HG03575 (cell line): ENCODE data around the gene BCAP31.
"Not testable (repeated sequence)": the region's sequence is repeated elsewhere in the genome, so short reads cannot be mapped to it uniquely, and the experiment has no call there.

Source experiments
- ATAC-seq: cut with Tn5 transposase; IDR thresholded peaks from one replicate; pipeline ENCODE4 v1.9.1; 2021; ENCODE audit not compliant: unreplicated experiment, insufficient number of reproducible peaks, low FRiP score; ENCODE audit errors: extremely low read depth

The BCAP31 gene

DNA sequence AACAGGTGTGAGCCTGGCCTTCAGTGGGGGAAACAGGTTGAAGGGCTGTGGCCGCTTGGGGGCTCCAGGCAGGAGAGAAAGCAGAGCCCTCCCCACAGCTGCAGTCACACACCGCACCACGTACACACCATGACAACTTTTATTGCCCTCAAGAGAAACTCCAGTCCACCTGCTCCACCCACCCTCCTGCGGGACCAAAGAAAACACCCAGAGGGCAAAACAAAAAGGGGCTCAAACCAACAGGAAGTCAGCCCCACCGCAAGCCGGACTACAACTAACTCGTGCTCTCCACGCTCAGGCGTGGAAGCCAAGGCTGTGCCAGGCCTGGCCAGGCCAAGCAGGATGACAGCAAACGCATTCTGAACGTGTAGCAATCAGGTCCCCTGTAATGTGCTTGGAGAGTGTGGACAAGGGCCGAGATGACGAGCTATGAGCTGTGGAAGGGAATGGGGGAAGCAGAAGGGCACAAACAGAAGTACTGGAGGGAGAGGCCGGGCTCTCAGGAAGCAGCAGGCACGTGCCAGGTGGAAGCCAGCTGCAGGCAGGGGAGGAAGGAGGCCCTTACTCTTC, 23.7 kb downstream of the BCAP31 start:
- ATAC-seq = no peak

DNA sequence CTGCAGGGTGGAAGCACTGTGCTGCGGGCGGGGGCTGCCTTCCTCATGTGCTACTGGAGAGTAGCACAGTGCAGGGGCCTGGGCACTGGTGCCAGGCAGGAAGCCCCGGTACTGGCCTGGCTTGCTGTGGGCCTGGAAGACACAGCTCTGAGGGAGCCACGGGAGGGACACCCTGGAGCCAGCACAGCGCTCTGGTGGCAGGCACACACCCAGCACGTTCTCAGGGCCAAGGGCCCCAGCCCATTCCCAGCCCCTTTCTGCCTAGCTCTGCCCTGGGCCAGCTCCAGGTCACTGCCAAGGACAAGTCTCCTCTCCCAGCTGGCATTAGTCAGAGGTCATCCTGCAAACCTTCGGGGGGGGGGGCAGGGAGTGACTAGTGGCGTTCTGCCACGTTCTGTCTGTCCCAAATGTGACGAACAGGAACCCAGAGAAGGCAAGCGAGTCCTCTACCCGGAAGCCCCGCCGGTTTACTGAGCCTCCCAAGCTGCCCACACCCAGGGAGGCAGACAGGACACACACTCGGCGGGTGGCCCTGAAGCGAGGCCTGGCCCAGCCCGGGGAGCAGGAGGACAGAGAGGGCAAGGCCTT, 24.3 kb downstream of the BCAP31 start:
- ATAC-seq = not testable (repeated sequence)

DNA sequence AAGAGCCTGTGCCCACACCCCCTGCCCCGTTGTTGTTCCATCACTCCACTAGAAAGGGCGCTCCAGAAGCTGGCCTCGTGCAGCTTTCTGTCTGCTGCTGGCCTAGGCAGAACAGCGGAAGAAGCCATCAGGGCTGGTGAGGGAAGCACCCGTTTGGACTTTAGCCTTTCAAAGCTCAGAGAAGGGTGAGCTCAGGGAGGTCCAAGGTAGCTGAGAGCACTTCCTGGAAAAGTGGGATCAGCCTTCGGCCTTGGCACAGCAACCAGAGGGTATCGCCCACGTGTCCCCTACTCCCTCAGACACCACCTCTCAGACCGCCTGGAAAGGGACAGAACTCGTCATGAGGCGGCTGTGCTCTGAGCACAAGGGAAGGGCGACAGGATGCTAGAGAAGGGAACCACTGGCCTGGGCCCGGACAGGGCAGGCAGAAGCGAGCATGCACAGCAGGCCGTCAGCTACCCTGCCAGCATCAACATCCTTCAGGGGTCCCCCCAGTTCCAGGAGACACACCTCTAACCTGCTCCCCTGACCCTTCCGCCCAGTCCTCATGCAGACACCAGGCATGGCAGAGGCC, 24.9 kb downstream of the BCAP31 start:
- not testable (repeated sequence) for ATAC-seq

DNA sequence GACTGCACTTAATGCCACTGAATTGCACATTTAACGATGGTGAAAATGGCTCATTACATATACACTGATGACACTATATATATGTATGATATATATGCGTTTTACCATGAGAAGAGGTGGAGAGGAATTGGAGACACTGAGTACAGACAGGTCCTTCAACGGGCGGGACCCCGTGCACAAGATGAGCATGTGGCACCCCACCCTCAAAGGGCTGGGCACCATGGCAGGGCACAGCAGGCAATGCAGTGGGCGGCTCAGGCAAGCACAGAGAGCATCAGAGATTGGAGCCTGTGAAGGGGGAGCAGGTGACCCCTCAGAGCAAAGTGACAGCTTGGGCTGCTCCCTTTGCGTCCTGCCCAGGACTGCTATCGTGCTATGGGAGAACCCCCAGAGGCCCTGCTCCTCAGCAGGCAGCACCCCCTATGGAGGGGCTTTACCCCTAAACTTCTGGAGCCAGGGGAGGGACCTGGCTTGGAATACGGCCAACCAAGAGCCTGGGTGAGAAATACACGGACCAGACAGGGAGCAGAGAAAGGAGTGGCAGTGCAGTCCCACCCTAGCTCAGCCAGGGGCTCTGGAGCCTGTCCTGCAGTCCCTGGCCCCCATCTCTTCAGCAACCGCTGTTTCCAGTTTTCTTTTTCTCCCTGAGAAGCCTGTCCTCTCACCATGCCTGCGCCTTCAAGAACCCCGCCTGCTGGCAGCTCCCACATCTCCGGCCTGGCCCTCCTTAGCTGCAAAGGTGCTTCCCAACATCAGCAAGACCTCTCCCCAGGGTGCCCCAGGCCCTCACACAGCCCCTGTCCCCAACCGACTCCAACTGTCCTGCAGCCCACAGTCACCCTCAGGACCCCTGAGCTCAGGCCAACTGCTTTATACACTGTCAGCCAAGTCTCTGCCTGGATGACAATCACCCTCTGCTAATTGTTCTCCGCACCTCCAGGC, 26.0 kb downstream of the BCAP31 start:
- no peak for ATAC-seq

DNA sequence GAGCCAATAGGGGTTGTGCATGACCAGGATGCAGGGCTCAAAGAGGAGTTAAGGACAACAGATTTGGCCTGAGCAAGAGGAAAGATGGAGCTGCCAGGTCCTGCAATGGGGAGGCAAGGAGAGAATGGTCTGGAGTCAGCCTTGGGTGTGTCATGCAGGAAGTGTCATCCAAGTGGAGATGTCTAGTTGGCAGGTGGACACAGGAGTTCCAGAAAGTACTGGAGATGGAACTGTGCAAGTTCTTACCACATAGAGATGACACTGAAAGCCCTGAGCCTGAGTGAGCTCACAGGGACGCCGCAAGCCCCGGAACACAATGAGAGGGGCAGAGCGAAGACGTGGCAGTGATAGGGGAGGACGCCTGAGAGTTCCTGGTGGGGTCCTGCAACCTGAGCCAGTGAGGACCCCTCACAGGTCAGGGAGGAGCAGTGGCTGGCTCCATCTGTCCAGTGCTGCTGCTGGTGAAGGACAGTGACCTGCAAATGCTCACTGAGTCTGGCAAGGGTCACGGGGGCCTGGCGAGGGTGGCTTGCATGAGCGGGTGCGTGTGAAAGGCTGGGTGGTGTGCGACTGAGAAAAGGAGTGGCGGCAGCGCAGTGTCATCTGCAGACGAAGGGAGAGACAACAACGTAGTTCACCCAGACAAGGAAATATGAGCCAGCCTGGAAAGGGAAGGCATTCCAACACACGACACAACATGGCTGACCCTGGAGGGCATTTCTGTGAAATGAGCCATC, 27.0 kb downstream of the BCAP31 start:
- ATAC-seq = not testable (repeated sequence)

GRCh38 chrX:153696538-153696937, 27.6 kb downstream of the BCAP31 start:
- not testable (repeated sequence) for ATAC-seq

GRCh38 chrX:153696100-153696499, 28.1 kb downstream of the BCAP31 start:
- no peak for ATAC-seq

- no peak for ATAC-seq
Measured at GRCh38 chrX:153694687-153695270, 29.4 kb downstream of the BCAP31 start.

GRCh38 chrX:153694256-153694655, 29.9 kb downstream of the BCAP31 start:
- not testable (repeated sequence) for ATAC-seq

GRCh38 chrX:153693216-153694086, 30.7 kb downstream of the BCAP31 start:
- ATAC-seq = no peak

GRCh38 chrX:153692611-153693156, 31.5 kb downstream of the BCAP31 start:
- no peak for ATAC-seq

DNA sequence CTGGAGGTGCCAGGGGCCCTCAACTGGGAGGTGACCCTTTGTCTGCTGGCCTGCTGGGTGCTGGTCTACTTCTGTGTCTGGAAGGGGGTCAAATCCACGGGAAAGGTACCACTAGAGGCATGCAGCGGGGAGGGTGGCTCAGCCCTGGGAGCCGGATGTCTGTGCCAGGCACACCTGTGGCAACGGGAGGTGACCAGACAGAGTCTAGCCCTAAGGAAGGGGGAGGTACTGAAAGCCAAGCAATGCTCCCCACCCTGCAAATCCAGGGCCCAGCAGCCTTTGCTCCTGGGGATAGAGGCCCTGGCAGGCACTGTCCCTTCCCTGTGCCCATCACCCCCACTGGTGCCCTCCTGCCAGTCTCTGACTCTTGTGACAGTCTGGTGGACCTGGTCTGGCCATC, 32.2 kb downstream of the BCAP31 start:
- ATAC-seq = no peak

DNA sequence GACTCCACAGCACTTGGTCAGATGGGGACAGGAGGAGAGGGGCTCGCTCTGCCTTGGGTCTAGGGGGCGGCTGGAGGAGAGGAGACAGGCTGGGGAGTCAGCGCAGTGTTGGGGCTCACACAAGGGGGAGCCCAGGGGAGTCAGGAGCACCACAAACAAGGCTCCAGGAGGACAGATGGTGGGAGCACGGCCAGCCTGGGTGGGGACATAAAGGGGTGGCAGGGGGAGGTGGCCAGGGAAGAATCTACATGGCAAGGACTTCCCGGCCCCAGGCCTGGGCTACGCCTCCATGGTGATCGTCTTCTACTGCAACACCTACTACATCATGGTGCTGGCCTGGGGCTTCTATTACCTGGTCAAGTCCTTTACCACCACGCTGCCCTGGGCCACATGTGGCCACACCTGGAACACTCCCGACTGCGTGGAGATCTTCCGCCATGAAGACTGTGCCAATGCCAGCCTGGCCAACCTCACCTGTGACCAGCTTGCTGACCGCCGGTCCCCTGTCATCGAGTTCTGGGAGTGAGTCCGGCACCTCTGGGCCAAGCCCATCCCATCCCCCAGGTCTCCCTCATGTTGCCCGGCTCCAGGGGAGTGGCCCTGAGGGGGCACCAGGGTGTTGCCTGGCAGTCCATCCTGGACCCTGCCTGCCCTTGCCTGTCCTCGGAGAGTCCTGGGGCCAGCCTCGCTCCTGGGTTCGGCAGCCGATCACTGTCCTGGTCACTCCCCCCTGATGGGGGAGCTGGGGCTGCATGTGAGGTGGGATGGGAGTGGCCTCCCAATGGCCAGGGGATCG, 33.0 kb downstream of the BCAP31 start:
- not testable (repeated sequence) for ATAC-seq

DNA sequence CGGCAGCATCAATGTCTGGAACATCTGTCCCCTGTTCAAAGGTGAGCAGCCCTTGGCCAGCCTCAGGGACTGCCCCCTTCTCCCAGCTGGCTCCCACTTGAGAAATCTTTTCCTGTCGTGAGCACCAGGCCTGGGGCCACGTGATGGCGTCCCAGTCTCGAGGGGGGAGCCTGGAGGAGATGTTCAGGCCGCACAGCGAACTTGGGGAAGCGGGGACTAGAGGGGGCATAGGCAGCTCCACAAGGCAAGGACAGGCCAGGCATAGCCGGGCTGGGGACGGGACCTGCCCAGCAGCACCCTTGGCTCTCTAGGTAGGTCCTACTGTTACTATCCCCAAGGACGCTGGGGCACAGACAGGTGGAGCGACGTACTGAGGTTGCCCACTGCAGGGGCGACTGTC, 33.7 kb downstream of the BCAP31 start:
- ATAC-seq = no peak

DNA sequence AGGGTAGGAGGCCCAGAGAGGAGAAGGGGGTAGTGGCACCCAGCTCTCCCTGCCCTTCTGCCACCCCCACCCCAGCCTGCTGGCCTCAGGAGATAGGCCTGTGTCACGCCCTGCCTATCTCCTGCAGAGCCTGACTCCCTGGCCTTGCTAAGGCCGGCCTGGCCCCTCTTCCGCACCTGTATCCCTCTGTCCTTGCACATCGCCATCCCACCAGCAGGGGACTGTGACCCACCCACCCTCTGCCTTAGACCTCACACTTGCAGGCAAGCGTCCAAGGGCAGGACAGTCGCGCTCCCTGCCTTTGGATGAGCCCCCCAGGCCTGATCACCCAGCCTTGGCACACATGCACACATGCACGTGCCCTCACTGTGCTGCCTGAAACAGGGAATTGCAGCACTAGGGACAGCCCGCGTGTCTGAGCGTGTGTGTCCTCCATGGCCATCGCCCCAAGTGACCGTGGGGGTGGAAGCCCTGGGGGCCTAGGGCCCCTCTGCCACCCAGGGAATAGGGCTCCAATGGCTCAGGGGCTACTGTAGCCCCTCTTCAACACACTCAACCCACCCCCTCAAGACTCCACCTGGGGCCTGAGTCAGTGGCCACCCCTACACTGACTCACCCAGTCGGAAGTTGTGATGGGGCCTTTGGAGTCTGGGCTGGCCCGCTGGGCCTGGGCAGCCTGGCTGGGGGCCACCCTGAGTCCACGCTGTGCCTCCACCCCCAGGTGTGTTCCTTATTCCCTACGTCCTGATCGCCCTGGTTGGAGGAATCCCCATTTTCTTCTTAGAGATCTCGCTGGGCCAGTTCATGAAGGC, 34.3 kb downstream of the BCAP31 start:
- no peak for ATAC-seq

GRCh38 chrX:153688911-153689590, 35.1 kb downstream of the BCAP31 start:
- no peak for ATAC-seq
